ENCODE results near the gene GGN.
"Not testable (repeated sequence)": the region's sequence is repeated elsewhere in the genome, so short reads cannot be mapped to it uniquely, and the experiment has no call there.

The GGN gene

DNA sequence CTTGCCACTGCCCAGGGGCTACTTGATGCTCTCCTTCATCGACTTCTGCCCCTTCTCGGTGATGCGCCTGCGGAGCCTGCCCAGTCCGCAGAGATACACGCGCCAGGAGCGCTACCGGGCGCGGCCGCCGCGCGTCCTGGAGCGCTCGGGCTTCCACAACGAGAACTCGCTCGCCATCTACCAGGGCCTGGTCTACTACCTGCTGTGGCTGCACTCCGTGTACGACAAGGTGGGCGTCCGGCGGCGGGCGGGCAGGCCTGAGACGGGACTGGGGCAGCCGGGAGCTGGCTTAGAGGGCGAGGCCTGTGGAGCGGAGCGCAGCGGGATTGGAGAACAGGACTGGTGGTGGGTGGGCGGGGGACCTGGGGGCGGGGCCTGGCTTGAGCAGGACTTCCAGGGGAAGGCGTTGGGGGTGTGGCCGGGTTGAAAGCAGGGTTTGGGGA lies 26.2 kb downstream of the GGN start:
- DNase-seq (ENCODE audit: low spot score) = peak; percentile 75

DNA sequence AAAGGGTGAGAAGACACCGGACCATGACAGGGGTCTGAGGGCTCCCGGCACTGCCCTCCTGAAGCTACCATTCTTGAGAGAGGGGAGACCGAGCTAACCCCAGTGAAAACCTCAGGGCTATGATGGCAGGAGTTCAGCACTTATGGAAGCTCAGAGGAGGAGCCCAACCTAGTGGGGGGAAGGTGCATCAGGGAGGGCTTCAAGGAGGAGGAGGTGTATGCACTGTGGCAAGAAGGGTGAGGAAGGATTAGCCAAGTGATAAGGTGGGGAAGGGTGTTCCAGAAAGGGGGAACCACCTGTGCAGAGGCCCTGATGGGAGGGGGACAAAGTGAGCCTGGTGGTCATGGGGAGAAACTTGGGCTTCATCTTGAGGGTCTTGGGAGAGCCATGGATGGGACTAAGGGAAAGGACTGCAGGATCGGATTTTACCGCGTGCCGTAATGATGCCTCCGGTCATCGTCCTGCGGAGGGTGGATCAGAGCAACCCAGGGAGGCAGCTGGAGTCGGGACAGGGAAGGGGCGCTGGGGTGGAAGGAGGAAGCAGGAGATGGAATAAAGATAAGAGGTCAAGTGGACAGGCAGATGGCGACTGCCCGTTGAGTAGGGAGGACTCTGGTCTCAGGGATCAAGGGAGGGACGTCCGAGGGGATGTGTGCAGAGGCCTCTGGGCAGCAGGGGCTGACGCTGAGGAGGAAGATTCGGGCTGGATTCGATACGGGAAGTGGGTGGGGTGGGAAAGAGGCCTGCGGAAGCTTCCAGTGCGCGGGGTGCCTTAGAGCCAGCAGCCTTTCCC lies 26.8 kb downstream of the GGN start:
- DNase-seq (ENCODE audit: low spot score) = no peak

DNA sequence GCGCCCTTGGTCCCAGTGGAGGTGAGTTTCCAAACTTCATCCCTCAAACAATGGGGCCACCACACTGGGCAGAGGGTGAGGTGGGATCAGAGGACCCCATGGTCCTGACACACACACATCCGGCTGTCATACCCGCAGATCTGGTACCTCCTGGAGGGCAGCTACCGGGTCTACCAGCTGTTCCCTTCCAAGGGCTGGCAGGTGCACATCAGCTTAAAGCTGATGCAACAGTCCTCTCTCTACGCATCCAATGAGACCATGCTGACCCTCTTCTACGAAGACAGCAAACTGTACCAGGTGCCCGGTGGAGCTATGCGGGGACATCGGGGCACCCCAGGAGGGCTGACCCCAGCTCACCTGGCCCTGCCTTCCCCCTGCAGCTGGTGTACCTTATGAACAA lies 27.5 kb downstream of the GGN start:
- DNase-seq (ENCODE audit: low spot score) = no peak

DNA sequence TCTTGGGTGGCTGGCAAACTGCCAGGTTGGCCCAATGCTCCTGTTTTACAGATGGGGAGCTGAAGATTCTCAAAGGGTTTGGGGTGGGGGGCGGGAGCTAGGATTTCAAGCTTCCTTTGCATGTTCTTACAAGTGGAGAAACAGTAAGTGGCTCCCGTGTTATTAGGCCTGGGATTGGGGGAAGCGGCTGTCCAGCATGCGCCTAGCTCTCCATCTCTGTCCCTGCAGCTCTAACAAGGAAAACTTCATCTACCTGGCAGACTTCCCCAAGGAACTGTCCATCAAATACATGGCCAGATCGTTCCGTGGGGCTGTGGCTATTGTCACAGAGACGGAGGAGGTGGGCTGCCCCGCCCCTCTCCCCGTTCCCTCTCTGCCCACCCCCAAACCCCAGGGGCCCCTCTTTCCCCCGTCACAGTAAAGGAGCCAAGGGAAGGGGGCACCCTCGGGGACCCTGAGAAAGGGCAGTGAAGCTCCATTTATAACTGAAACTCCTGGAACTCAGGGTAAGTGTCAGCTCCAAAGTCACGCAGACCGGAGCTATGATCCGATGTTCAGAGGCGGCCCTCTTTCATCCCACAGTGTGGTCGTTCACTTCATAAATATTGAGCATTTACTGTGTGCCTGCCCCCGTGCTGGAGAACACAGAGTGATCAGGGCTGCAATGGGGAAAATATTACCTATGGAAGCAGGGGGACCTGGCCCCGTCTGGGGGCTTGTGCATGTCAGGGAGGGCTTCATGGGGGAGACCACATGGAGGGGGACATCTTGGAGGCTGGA lies 28.4 kb downstream of the GGN start:
- DNase-seq (ENCODE audit: low spot score) = no peak

DNA sequence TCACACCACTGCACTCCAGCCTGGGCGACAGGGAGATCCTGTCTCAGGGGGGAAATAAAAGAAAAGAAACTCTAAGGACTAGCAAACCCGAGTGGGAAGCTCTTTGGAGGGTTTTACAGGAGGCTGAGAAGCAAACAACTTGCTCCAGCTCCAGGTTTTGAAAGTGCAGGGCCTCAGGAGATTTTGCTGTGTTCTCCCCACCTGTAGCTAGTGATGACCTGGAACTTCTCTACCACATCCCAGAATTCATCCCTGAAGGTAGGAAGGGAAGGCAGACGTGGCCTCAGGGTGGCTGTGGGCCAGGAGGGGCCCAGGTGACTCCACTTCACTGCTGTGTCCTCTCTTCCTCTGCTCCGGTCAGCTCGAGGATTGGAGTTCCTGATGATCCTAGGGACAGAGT lies 29.8 kb downstream of the GGN start:
- no peak for DNase-seq (ENCODE audit: low spot score)

DNA sequence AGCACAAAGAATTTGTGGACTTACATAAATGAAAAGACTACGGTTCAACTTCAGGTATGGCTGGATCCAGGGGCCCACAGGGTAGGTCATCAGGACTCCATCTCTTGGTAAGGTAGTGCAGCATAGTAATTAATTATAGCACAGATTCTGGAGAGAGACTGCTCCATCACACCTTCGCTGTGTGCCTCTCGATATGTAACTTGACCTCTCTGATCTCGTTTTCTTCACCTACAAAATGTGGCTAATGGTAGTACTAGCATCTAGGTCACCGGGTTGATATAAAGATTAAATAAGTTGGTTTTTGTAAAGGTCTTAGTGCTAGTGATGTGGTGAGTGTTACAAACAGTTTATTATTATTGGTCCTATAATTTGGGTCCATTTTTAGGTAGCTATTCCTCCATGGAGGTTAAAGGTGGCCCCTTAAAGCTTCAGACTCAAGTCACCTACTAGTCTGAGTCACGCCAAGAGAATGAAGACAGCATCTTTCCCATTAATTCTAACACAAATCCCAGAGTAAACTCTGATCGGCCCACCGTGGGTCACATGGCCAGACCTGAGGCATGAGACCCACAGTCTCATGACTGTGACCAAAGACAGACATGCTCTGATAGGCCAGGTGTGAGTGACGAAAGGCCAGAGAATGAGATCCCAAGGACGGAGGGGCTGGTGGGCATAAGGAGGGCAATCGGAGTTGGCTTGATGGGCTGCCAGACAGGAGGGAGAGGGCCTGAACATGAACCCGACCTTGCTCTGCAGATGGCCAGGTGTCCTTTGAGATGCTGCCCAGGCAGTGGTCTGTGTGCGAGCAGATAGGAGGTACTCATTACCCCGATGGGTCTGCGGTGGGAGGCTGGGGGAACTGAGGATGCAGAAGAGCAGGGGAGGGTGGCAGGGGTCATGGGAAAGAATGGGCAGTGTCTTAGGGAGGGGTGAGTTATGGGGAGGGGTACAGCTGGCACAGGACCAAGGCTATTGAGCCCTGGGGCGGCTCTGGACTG lies 31.8 kb downstream of the GGN start:
- DNase-seq (ENCODE audit: low spot score) = no peak

DNA sequence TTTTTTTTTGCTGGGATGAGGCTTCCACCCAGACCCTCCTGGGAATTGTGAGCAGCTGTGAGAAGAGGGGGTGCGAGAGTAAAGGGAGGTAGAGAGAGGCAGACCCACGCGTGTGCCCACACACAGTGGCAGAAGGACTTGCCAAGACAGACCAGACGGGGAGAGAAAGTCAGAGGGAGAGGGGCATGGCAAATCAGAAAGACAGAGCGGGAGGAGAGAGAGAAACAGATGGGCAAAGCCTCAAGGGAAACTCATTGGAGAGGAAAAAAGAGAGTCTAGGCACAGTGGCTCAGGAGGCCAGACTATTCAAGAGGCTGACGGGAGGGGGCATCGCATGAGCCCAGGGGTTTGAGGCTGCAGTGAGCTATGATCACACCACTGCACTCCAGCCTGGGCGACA lies 35.2 kb downstream of the GGN start:
- DNase-seq (ENCODE audit: low spot score) = no peak

DNA sequence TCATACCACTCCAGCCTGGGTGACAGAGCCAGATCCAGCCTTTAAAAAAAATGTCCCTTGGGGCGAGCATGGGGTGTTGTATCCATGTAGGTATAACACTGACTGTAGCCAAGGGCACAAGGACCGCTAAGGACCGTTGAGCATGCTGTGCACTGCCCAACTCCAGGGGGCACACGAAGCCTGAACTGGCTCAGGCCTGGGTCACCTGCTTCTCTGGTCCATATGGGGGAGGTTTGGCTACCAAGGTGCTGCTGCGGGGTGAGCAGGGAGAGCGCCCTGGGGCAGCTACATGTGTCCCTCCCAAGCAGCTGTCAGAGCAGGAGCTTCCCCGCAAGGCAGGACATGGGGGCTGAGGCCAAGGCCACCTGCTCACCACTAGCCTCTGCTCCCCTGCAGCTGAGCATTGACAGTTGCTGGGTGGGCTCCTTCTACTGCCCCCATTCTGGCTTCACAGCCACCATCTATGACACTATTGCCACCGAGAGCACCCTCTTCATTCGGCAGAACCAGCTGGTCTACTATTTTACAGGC lies 35.9 kb downstream of the GGN start:
- DNase-seq (ENCODE audit: low spot score) = no peak

DNA sequence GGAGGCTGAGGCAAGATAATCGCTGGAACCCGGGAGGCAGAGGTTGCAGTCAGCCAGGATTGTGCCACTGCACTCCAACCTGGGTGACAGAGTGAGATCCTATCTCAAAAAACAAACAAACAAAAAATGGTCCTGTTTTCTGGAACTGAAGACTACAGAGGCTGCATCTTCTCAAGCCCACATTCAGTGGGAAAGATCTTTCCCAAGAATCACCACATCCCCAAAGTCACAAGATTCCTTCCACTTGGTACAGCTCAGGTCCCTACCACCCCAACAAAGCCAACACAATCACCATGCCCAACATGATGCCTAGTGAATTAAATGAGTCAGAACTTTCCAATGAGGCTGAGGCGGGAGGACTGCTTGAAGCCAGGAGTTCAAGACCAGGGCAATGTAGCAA lies 37.0 kb downstream of the GGN start:
- no peak for DNase-seq (ENCODE audit: low spot score)

DNA sequence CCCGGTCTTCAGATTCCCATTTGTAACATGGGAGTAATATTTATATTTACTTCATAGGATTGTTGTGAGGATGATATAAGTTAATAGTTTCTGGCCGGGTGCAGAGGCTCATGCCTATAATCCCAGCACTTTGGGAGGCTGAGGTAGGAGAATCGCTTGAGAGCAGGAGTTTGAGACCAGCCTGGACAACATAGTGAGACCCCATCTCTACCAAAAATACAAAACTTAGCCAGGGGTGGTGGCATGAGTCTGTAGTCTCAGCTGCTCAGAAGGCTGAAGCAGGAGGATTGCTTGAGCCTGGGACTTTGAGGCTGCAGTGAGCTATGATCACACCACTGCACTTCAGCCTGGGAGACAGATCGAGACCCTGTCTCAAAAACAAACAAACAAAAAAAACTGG lies 41.0 kb downstream of the GGN start:
- no peak for DNase-seq (ENCODE audit: low spot score)

DNA sequence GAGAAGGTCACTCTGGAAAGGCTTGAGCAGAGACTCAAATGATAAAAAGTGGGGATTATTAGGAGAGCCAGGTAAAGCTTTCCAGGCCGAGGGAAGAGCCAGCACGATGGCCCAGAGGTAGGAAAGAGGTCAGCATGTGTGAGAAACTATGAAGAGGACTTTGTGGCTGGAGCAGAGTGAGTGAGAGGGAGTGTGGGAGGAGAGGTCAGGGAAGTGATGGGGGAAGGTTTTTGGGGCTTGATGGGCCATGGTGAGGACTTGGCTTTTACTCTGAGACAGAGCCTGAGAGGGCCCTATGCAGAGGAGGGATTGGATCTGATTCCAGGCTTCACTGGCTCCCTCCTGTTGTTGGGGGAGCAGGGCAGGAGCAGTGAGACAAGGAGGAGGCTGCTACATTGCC lies 46.9 kb downstream of the GGN start:
- no peak for DNase-seq (ENCODE audit: low spot score)

DNA sequence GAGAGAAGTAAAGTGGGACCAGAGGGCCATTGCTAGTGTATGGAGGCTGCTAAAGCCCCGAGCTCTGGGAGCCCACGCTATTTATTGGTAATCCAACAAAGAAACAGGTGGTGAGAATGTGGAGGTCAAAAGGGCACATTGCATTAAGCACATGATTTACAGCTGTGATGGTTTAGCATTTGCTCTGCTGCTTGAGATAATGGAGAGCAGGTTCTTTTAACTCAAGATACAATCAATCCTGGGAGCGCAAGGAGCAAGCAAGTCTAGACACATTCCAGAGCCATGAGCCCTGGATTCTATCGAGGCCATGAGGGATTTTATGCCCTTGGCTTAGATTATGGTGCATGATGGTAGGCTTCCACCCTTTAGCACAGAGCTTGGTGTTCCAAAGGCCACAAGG lies 48.8 kb downstream of the GGN start:
- DNase-seq (ENCODE audit: low spot score) = not testable (repeated sequence)

DNA sequence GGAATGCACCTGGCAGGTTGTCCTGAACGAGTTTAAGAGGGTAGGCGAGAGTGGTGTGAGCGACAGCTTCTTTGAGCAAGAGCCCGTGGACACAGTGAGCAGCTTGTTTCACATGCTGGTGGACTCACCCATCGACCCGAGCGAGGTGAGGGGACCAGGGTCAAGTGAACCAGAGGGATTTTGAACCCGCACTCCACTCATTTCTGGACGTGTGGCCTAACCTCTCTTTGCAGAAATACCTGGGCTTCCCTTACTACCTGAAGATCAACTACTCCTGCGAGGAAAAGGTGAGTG lies 50.5 kb downstream of the GGN start:
- DNase-seq (ENCODE audit: low spot score) = no peak

DNA sequence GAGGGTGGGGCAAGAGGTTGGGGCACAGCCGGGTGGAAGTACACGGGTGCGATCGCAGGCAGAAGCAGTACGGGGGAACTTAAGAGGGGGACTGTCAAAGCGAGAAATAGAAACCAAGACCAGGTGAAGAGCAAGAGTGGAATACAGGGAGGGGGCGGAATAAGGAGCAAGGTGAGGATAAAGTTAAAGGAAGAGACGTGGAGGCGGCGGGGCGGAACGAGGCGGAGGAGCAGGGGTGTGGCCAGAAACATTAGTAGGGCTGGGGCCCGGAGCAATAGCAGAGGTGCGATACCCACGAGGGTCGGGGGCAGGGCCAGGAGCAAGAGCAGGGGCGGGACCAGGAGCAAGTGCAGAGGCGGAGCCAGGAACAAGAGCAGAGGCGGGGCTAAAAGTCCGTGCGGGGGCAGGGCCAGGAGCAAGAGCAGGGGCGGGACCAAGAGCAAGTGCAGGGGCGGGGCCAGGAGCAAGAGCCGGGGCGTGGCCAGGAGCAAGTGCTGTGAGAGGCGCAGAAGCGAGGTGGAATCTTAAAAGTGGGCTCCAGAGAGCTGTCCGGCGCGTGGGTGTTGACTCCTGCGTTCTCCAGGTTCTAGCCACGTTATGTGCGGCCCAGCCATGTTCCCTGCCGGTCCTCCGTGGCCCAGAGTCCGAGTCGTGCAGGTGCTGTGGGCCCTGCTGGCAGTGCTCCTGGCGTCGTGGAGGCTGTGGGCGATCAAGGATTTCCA lies 51.0 kb downstream of the GGN start:
- peak; percentile 99 for DNase-seq (ENCODE audit: low spot score)

DNA sequence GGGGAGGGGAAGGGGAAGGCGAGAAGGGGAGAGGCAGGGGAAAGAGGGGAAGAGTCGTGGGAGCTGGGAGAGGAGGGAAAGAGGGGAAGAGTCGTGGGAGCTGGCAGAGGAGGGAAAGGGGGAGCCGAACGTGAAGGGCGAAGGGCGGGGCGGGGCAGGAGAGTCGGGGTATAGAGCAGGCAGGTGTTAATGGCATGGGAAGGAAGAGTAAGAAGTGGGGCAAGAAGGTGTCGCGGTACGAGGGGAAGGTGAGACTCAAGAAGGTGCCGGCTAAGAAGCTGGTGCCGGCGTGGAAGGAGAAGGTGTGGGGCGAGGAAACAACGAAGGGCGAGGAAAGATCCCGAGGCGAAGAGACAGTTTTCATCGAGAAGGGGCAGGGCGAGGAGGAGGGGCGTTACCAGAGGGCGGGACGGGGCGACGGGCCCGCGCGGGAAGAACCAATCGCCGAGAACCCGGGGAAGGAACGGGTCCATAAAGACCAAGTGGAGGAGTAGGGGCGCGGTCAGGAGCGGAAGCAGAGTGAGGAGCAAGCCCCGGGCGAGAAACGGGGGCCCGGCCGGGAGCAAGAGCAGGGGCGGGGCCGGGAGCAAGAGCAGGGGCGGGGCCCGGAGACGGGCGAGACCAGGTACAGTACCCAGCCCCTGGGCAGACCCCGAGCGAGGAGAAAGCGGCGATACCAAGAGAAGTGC lies 51.7 kb downstream of the GGN start:
- peak; percentile 96 for DNase-seq (ENCODE audit: low spot score)

Measured in LoVo (cell line).